ENCODE data around the gene TMEM35A.

GRCh38 chrX:101051549-101052302 is 27.0 kb upstream of the TMEM35A start, which contains the start of gene TRMT2B:
- no peak for TF ChIP-seq CTCF (IDR thresholded peaks at IDR 0.05; ENCODE audit: low read depth, low read length, poor library complexity, severe bottlenecking)
- TF ChIP-seq EZH2phosphoT487 (IDR thresholded peaks at IDR 0.05; ENCODE audit: borderline replicate concordance, low read length) = no peak

Measured in DOHH2 (cell line).